ENCODE data around the gene ANAPC16.

DNA sequence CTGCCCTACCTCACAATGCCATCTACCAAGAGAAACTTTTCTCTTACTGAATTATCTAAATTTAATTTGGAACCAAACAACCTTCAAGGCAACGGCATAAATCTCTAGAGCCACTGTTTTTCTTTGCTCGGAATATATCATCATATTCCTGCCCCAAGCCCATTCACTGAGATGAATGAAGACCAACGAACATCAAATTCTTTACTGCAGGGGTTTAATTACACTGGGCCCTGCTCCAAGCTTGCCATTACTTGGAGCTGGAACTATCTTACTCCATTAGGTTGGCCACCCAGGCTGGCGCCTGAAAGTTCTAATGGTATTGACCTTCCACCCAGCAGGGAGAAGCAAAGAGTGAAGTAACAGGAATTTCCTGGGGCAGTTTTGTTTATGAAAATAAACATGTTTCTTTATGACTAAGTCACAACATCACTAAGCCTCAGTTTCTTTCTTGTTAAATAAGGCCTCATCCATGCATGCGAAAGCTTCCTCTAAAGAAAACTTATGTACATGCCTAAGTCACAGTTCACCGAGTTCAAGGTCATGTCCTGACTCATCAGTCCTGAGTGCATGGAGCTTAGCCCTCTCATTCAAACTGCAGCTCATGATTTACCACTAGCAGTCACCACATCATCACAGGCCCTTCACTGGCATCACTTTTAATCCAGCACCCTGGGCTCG, 42.1 kb upstream of the ANAPC16 start:
- TF ChIP-seq EZH2phosphoT487 (IDR thresholded peaks at IDR 0.05; ENCODE audit: insufficient read depth, low read depth) (no peak), EZH2 (IDR thresholded peaks at IDR 0.05; ENCODE audit: insufficient read depth, poor library complexity, severe bottlenecking) (no peak)
